H1 (cell line): Measurements from ENCODE around the gene IRAK4.

Experiments used
- ASH2L ChIP-seq: fragments of 200-600, 300-600 bp; sonication (generic); IDR thresholded peaks from one replicate; pipeline ENCODE4 v1.7.1; 2017; ENCODE audit warnings: low read length
- BCL11A ChIP-seq, 2 experiments: IDR thresholded peaks; one replicate each; pipeline ENCODE4 v1.6.1; 2011; ENCODE audit warnings: low read depth in 2 of 2, low read length in 2 of 2, mild to moderate bottlenecking in 2 of 2
- CHD7 ChIP-seq: fragments of 300-600 bp; sonication (generic); IDR thresholded peaks from 2 replicates; pipeline ENCODE4 v1.7.1; 2012; ENCODE audit warnings: low read length, moderate library complexity, mild to moderate bottlenecking, inconsistent platforms; ENCODE audit not compliant: insufficient replicate concordance
- CTCF ChIP-seq, 3 experiments: IDR thresholded peaks; 1 replicate in 2 of 3; 2 replicates in 1 of 3; pipeline versions ENCODE4 v1.5.1 to v1.6.1; 2011; ENCODE audit warnings: low read length in 3 of 3, mild to moderate bottlenecking in 3 of 3, inconsistent platforms in 2 of 3, low read depth in 1 of 3, moderate library complexity in 1 of 3; ENCODE audit not compliant: insufficient read depth in 1 of 3; ENCODE audit errors: control extremely low read depth in 1 of 3
- EZH2 ChIP-seq: fragments of 200-600 bp; sonication (generic); IDR thresholded peaks from 2 replicates; pipeline ENCODE4 v1.7.1; 2012; ENCODE audit warnings: low read depth, mild to moderate bottlenecking, moderate library complexity, low read length, inconsistent platforms; ENCODE audit not compliant: severe bottlenecking
- GABPA ChIP-seq: IDR thresholded peaks from 2 replicates; pipeline ENCODE4 v1.6.1; 2011; ENCODE audit warnings: mild to moderate bottlenecking, low read length, moderate library complexity, borderline replicate concordance; ENCODE audit not compliant: insufficient read depth
- HDAC2 ChIP-seq, 2 experiments: fragments of 300-600 bp in 1 of 2; sonication (generic) in 1 of 2; IDR thresholded peaks; 2 replicates each; pipeline ENCODE4 v1.6.1; 2011 to 2012; ENCODE audit warnings: low read depth in 2 of 2, low read length in 2 of 2, mild to moderate bottlenecking in 2 of 2, moderate library complexity in 2 of 2, borderline replicate concordance in 1 of 2, inconsistent platforms in 1 of 2
- MAX ChIP-seq: IDR thresholded peaks from 2 replicates; pipeline ENCODE4 v1.6.1; 2012; ENCODE audit warnings: inconsistent platforms
- POLR2A ChIP-seq, 2 experiments: IDR thresholded peaks; 1 replicate in 1 of 2; 2 replicates in 1 of 2; pipeline ENCODE4 v1.6.1; 2011; ENCODE audit warnings: low read depth in 2 of 2, low read length in 2 of 2, mild to moderate bottlenecking in 2 of 2; ENCODE audit errors: control extremely low read depth in 1 of 2
- POLR2AphosphoS5 ChIP-seq: IDR thresholded peaks from 2 replicates; pipeline ENCODE4 v1.6.1; 2011; ENCODE audit warnings: low read depth, low read length
- RAD21 ChIP-seq, 2 experiments: IDR thresholded peaks in 1 of 2; conservative IDR thresholded peaks in 1 of 2; 2 replicates each; pipeline ENCODE4 v1.6.1; 2011; ENCODE audit warnings: low read depth in 2 of 2, low read length in 2 of 2, improper control_type of control experiment in 1 of 2, inconsistent platforms in 1 of 2, mild to moderate bottlenecking in 1 of 2, moderate library complexity in 1 of 2
- TCF12 ChIP-seq: IDR thresholded peaks from 2 replicates; pipeline ENCODE4 v1.6.1; 2011; ENCODE audit warnings: low read depth, mild to moderate bottlenecking, low read length

GRCh38 chr12:43736927-43737440 is 21.8 kb upstream of the IRAK4 start:
- TF ChIP-seq POLR2A (IDR thresholded peaks at IDR 0.05; ENCODE audit: control extremely low read depth in 1 of 2, low read depth in 2 of 2, low read length in 2 of 2) (no peak), TCF12 (no peak), POLR2AphosphoS5 (no peak), MAX (no peak), CTCF (IDR thresholded peaks at IDR 0.05; ENCODE audit: control extremely low read depth in 1 of 3, insufficient read depth in 1 of 3, low read depth in 1 of 3, low read length in 3 of 3) (no peak), RAD21 (IDR thresholded peaks at IDR 0.05 in 1 of 2, conservative IDR thresholded peaks at IDR 0.05 in 1 of 2; ENCODE audit: low read depth in 2 of 2, low read length in 2 of 2) (no peak), HDAC2 (IDR thresholded peaks at IDR 0.05; ENCODE audit: borderline replicate concordance in 1 of 2, low read depth in 2 of 2, low read length in 2 of 2) (no peak), BCL11A (IDR thresholded peaks at IDR 0.05; ENCODE audit: low read depth in 2 of 2, low read length in 2 of 2) (no peak), EZH2 (no peak), ASH2L (no peak), CHD7 (no peak), GABPA (no peak)
